HEK293T (cell line): ENCODE data around the gene UVRAG.

Experiments used
- BHLHE40 ChIP-seq: fragments of 450-650 bp; IDR thresholded peaks from 2 replicates; pipeline ENCODE4 v1.6.1; 2016; ENCODE audit warnings: mild to moderate bottlenecking, moderate library complexity, borderline replicate concordance
- ELF4 ChIP-seq: fragments of 450-650 bp; IDR thresholded peaks from 2 replicates; pipeline ENCODE4 v1.6.1; 2017; ENCODE audit warnings: antibody characterized with exemption
- FOXA1 ChIP-seq: fragments of 450-650 bp; IDR thresholded peaks from 2 replicates; pipeline ENCODE4 v1.6.1; 2016; ENCODE audit warnings: mild to moderate bottlenecking
- FOXK2 ChIP-seq: fragments of 450-650 bp; IDR thresholded peaks from 2 replicates; pipeline ENCODE4 v1.6.1; 2016; ENCODE audit warnings: mild to moderate bottlenecking
- FOXM1 ChIP-seq: fragments of 450-650 bp; IDR thresholded peaks from 2 replicates; pipeline ENCODE4 v1.6.1; 2017; ENCODE audit warnings: mild to moderate bottlenecking, borderline replicate concordance
- L3MBTL2 ChIP-seq: fragments of 450-650 bp; conservative IDR thresholded peaks from 2 replicates; pipeline ENCODE4 v1.6.1; 2016; ENCODE audit warnings: mild to moderate bottlenecking
- SP1 ChIP-seq: fragments of 450-650 bp; IDR thresholded peaks from 2 replicates; pipeline ENCODE4 v1.6.1; 2017
- SUZ12 ChIP-seq: fragments of 450-650 bp; IDR thresholded peaks from 2 replicates; pipeline ENCODE4 v1.6.1; 2016; ENCODE audit warnings: mild to moderate bottlenecking
- TARDBP ChIP-seq: fragments of 450-650 bp; IDR thresholded peaks from 2 replicates; pipeline ENCODE4 v1.6.1; 2016
- TF ChIP-seq, protein P1 (sequence below): fragments of 450-650 bp; IDR thresholded peaks from 2 replicates; pipeline ENCODE4 v1.6.1; 2016

DNA sequence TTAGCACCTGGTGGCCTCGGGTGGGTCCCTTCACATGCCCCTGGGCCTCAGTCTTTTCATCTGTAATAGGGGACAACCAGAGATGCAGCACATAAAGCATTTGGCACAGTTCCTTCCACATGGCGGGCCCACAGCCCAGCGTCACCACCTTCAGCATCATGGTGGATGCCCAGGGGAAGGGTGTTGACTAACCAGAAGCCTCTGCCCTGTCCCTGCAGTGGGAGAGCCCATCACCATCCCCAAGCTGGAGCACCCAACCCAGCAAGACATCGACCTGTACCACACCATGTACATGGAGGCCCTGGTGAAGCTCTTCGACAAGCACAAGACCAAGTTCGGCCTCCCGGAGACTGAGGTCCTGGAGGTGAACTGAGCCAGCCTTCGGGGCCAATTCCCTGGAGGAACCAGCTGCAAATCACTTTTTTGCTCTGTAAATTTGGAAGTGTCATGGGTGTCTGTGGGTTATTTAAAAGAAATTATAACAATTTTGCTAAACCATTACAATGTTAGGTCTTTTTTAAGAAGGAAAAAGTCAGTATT is 14.8 kb upstream of the UVRAG start:
- no peak for TF ChIP-seq BHLHE40
- no peak for TF ChIP-seq FOXM1
- TF ChIP-seq SUZ12, result no peak
- TF ChIP-seq SP1, result no peak
- no peak for TF ChIP-seq L3MBTL2
- TF ChIP-seq FOXA1, result no peak
- no peak for TF ChIP-seq TARDBP
- no peak for TF ChIP-seq ELF4
- TF ChIP-seq FOXK2, result no peak
- TF ChIP-seq, protein P1, sequence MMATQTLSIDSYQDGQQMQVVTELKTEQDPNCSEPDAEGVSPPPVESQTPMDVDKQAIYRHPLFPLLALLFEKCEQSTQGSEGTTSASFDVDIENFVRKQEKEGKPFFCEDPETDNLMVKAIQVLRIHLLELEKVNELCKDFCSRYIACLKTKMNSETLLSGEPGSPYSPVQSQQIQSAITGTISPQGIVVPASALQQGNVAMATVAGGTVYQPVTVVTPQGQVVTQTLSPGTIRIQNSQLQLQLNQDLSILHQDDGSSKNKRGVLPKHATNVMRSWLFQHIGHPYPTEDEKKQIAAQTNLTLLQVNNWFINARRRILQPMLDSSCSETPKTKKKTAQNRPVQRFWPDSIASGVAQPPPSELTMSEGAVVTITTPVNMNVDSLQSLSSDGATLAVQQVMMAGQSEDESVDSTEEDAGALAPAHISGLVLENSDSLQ, result no peak
